HUES6 (cell line): Measurements from ENCODE around the gene AHI1.
"Not testable (repeated sequence)": the region's sequence is repeated elsewhere in the genome, so short reads cannot be mapped to it uniquely, and the experiment has no call there.

ENCODE experiments used
- H3K27ac ChIP-seq: 2 replicates; pipeline ENCODE4 v1.7.0; 2013; ENCODE audit warnings: low read depth, mild to moderate bottlenecking, low read length, inconsistent platforms
- H3K27me3 ChIP-seq: 2 replicates; pipeline ENCODE4 v1.6.1; 2013; ENCODE audit warnings: low read length; ENCODE audit not compliant: control insufficient read depth, insufficient read depth
- H3K36me3 ChIP-seq: 2 replicates; pipeline ENCODE4 v1.6.1; 2013; ENCODE audit warnings: low read length; ENCODE audit not compliant: control insufficient read depth, insufficient read depth
- H3K4me1 ChIP-seq: 2 replicates; pipeline ENCODE4 v1.6.1; 2013; ENCODE audit warnings: low read length; ENCODE audit not compliant: control insufficient read depth, insufficient read depth
- H3K4me3 ChIP-seq: 2 replicates; pipeline ENCODE4 v1.5.1; 2013; ENCODE audit warnings: low read depth, low read length
- H3K9ac ChIP-seq: one replicate; pipeline ENCODE4 v1.6.1; 2013; ENCODE audit warnings: mild to moderate bottlenecking, low read length
- H3K9me3 ChIP-seq: 2 replicates; pipeline ENCODE4 v1.6.1; 2013; ENCODE audit warnings: low read depth, low read length; ENCODE audit not compliant: control insufficient read depth, insufficient read depth

The AHI1 gene

GRCh38 chr6:135358251-135358821 is 139.2 kb downstream of the AHI1 start:
- Histone ChIP-seq H3K27me3 (no peaks in the 10 kb centered on the region), H3K4me3 (no peak overlapping the region), H3K36me3 (no peaks in the 10 kb centered on the region), H3K27ac (no peak overlapping the region), H3K9ac (no peak overlapping the region), H3K4me1 (no peaks in the 10 kb centered on the region), H3K9me3 (no peaks in the 10 kb centered on the region; the same call in 1 of the 2 replicates)

GRCh38 chr6:135354407-135354806 is 143.1 kb downstream of the AHI1 start:
- H3K4me1 ChIP-seq = no peaks in the 10 kb centered on the region
- no peak overlapping the region for H3K4me3 ChIP-seq
- no peak overlapping the region for H3K9ac ChIP-seq
- H3K27ac ChIP-seq = no peak overlapping the region
- no peaks in the 10 kb centered on the region for H3K27me3 ChIP-seq
- H3K36me3 ChIP-seq = no peaks in the 10 kb centered on the region
- H3K9me3 ChIP-seq = no peaks in the 10 kb centered on the region

GRCh38 chr6:135353113-135353512 is 144.4 kb downstream of the AHI1 start:
- no peaks in the 10 kb centered on the region for H3K4me1 ChIP-seq
- H3K9ac ChIP-seq = no peak overlapping the region
- no peak overlapping the region for H3K4me3 ChIP-seq
- no peaks in the 10 kb centered on the region for H3K36me3 ChIP-seq
- H3K27me3 ChIP-seq = no peaks in the 10 kb centered on the region
- no peaks in the 10 kb centered on the region for H3K9me3 ChIP-seq
- no peak overlapping the region for H3K27ac ChIP-seq

DNA sequence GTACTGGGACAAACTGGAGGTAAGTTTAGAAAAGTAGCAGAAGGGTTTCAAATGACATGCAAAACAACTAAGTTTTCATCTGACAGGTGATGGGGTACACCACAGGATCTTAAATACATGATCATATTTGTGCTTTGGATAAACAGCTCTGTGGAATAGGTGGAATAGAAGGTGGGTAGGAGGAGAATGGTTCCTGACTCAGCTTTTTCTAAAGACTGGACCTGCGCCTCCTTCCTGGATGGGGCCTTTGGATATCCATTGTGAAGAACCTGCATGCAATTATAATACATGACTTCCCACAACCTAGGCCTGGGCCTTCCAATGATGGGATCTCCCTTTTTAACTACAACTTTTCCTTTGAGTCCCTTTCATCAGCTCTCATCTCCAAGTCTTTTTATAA is 145.9 kb downstream of the AHI1 start:
- Histone ChIP-seq H3K27ac (no peak overlapping the region), H3K9me3 (no peaks in the 10 kb centered on the region), H3K4me1 (no peaks in the 10 kb centered on the region), H3K36me3 (no peaks in the 10 kb centered on the region), H3K27me3 (no peaks in the 10 kb centered on the region), H3K4me3 (no peak overlapping the region), H3K9ac (no peak overlapping the region)

GRCh38 chr6:135347887-135348286 is 149.7 kb downstream of the AHI1 start:
- Histone ChIP-seq H3K9me3 (no peaks in the 10 kb centered on the region), H3K9ac (no peak overlapping the region), H3K4me3 (no peak overlapping the region), H3K36me3 (no peaks in the 10 kb centered on the region), H3K27me3 (no peaks in the 10 kb centered on the region), H3K27ac (no peak overlapping the region), H3K4me1 (no peaks in the 10 kb centered on the region)

DNA sequence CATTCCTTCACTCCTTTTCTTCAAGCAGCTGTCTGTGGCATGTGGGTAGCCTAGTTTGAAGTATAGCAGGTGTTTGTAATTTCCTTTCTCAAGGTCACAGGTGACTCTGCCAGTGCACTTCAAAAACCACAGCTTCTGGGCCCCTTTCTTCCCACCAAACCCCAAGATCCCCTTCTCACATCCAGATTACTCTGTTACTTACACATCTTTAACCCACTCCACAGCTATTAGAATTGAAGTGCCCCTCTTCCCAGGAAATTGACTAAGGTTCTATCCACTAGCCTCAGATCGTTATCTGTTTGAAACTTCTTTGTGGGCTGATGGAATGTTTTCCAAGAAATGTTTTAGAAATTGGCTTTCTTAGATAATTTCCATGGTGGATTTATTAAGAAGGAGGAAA is 150.8 kb downstream of the AHI1 start:
- Histone ChIP-seq H3K9ac (no peak overlapping the region), H3K4me3 (no peak overlapping the region), H3K4me1 (no peaks in the 10 kb centered on the region), H3K27ac (no peak overlapping the region), H3K27me3 (no peaks in the 10 kb centered on the region), H3K36me3 (no peaks in the 10 kb centered on the region), H3K9me3 (no peaks in the 10 kb centered on the region)

DNA sequence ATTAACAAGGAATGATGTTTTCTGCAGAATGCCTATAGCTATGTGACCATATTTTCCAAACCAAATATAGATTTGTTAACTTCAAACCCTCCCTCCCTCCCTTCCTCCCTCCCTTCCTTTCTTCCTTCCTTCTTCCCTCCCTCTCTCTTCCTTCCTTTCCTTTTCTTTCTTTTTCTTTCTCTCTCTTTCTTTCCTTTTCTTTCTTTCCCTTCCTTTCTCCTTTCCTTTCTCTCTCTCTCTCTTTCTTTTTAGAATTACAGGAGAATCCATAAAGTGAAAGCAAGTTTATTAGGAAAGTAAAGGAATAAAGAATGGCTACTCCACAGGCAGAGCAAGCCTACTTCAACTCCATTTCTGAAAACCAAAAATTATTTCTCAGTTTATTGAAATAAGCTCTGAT is 153.0 kb downstream of the AHI1 start:
- H3K9me3 ChIP-seq = no peaks in the 10 kb centered on the region
- H3K9ac ChIP-seq = no peak overlapping the region
- H3K4me3 ChIP-seq = no peak overlapping the region
- no peaks in the 10 kb centered on the region for H3K4me1 ChIP-seq
- no peaks in the 10 kb centered on the region for H3K36me3 ChIP-seq
- no peaks in the 10 kb centered on the region for H3K27me3 ChIP-seq
- no peak overlapping the region for H3K27ac ChIP-seq

DNA sequence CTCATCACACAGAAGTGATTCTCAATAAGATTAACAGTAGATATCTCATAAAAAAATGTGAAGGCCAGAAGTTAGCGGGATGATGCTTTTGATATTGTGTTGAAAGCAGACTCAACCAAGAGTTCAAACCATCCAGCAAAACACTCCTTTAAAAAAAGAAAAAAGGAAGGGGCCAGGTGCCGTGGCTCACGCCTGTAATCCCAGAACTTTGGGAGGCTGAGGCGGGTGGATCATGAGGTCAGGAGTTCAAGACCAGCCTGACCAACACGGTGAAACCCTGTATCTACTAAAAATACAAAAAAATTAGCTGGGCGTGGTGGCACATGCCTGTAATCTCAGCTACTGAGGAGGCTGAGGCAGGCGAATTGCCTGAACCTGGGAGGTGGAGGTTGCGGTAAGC is 157.6 kb downstream of the AHI1 start:
- H3K36me3 ChIP-seq, H3K4me3 ChIP-seq, H3K4me1 ChIP-seq, H3K27me3 ChIP-seq, H3K27ac ChIP-seq, H3K9ac ChIP-seq, H3K9me3 ChIP-seq: not testable (repeated sequence)

DNA sequence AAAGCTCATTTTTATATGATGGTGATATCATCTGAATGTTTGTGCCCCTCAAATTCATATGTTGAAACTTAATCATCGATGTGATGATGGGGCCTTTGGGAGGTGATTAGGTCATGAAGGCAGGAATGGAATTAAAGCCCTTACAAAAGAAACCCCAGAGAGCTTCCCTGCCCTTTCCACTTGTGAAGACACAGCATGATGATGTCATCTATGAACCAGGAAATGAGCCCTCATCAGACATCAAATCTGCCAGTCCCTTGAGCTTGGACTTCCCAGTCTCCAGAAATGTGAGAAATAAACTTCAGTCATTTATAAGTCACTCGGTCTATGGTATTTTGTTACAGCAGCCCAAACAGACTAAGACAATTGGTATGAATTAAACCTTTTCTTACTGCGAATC is 163.4 kb downstream of the AHI1 start:
- H3K27ac ChIP-seq = no peak overlapping the region
- no peaks in the 10 kb centered on the region for H3K27me3 ChIP-seq
- no peak overlapping the region for H3K9ac ChIP-seq
- no peak overlapping the region for H3K4me3 ChIP-seq
- no peaks in the 10 kb centered on the region for H3K9me3 ChIP-seq
- no peaks in the 10 kb centered on the region for H3K36me3 ChIP-seq
- no peaks in the 10 kb centered on the region for H3K4me1 ChIP-seq

GRCh38 chr6:135331002-135331401 is 166.5 kb downstream of the AHI1 start:
- no peak overlapping the region for H3K27ac ChIP-seq
- no peaks in the 10 kb centered on the region for H3K4me1 ChIP-seq
- no peak overlapping the region for H3K4me3 ChIP-seq
- H3K9ac ChIP-seq = no peak overlapping the region
- no peaks in the 10 kb centered on the region for H3K9me3 ChIP-seq
- H3K27me3 ChIP-seq = no peaks in the 10 kb centered on the region
- H3K36me3 ChIP-seq = no peaks in the 10 kb centered on the region

DNA sequence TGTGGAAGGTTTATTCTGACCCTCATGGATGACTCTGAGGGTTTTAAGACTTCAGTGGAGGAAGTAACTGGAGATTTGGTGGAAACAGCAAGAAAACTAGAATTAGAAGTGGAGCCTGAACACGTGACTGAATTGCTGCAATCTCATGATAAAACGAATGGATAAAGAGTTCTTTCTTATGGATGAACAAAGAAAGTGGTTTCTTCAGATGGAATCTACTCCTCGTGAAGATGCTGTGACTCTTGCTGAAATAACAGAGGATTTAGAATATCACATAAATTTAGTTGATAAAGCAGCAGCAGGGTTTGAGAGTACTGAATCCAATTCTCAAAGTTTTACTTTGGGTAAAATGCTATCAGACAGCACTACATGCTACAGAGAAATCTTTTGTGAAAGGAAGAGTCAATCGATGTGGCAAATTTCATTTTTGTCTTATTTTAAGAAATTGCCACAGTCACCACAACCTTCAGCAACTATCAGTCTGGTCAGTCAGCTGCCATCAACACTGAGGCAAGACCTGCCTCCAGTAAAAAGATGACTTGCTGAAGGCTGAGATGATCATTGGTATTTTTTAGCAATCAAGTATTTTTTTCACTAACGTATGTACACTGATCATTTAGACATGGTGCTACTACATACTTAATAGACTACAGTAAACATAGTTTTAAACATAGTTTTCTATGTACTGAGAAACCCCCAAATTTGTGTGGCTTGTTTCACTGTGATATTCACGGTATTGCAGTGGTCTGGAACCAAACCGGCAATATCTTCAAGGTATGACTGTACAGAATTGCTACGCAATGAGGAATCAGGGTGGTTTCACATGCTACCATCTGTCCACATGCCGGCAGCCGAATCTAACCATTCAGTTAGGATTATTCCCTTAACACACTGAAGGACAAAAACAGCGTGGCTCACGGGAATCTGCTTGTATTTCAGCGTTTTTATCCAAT is 167.4 kb downstream of the AHI1 start:
- no peaks in the 10 kb centered on the region for H3K9me3 ChIP-seq
- no peaks in the 10 kb centered on the region for H3K36me3 ChIP-seq
- H3K27me3 ChIP-seq = no peaks in the 10 kb centered on the region
- H3K27ac ChIP-seq = no peak overlapping the region
- no peak overlapping the region for H3K9ac ChIP-seq
- H3K4me1 ChIP-seq = no peaks in the 10 kb centered on the region
- H3K4me3 ChIP-seq = no peak overlapping the region
